Endothelial cell of umbilical vein (primary cell): ENCODE data around the gene RUNX2. TPM values are rescaled to one million over a fixed set of nuclear protein-coding genes. Genes with fewer than 3 reads are reported as not detected.

Experiments
- BruUV-seq: library from RNA; stranded (reverse); fragments of 400-500 nt; replicated peaks from 2 replicates; lab custom pipeline; 2021; lab: Mats Ljungman, UMichigan
- CTCF ChIA-PET: fragments of 300-600, 350-600 bp; sonication (Branson Sonifier 250); formaldehyde crosslinking; loops from one replicate; lab custom pipeline; 2021; ENCODE audit warnings: antibody characterized with exemption, inconsistent platforms; lab: Charles Lee
- POLR2A ChIA-PET: fragments of 300-600, 350-600 bp; sonication (Branson Sonifier 250); formaldehyde crosslinking; loops from one replicate; lab custom pipeline; 2021; ENCODE audit warnings: antibody characterized with exemption, inconsistent platforms; lab: Charles Lee
- DNase-seq: peaks from one replicate; pipeline ENCODE4 v3.0.0-alpha.2; 2011; ENCODE audit warnings: low read depth, low spot score
- FAIRE-seq: peaks from 2 replicates; lab custom pipeline; 2011; peaks lifted over from hg19 to GRCh38; lab: Jason Lieb, UNC
- H2AFZ ChIP-seq: 2 replicates; pipeline ENCODE4 v1.6.0; 2012; ENCODE audit warnings: low read depth, low read length, control low read depth, inconsistent platforms
- H3K27ac ChIP-seq: 2 replicates; pipeline ENCODE4 v1.5.1; 2011; ENCODE audit warnings: low read depth, mild to moderate bottlenecking, control low read depth, low read length, moderate library complexity; ENCODE audit not compliant: insufficient read depth
- H3K27me3 ChIP-seq, 2 experiments: 2 replicates each; pipeline versions ENCODE4 v1.6.0 to v1.6.1; 2011; ENCODE audit warnings: low read length in 2 of 2, mixed read lengths in 1 of 2; ENCODE audit not compliant: control insufficient read depth in 2 of 2, insufficient read depth in 2 of 2
- H3K36me3 ChIP-seq, 2 experiments: 2 replicates in 1 of 2; 3 replicates in 1 of 2; pipeline ENCODE4 v1.5.1; 2011; ENCODE audit warnings: low read length in 2 of 2, mild to moderate bottlenecking in 1 of 2, moderate library complexity in 1 of 2; ENCODE audit not compliant: control insufficient read depth in 2 of 2, insufficient read depth in 2 of 2; ENCODE audit errors: extremely low read depth in 1 of 2
- H3K4me1 ChIP-seq: 3 replicates; pipeline ENCODE4 v1.5.1; 2011; ENCODE audit warnings: mild to moderate bottlenecking, low read length; ENCODE audit not compliant: control insufficient read depth, insufficient read depth; ENCODE audit errors: extremely low read depth
- H3K4me2 ChIP-seq: 2 replicates; pipeline ENCODE4 v1.6.1; 2011; ENCODE audit warnings: low read length, control low read depth, mixed read lengths; ENCODE audit not compliant: insufficient read depth
- H3K4me3 ChIP-seq, 3 experiments: fragments of 200-600 bp in 1 of 3; sonication (generic), shearing (Covaris generic) in 1 of 3; replicated peaks in 1 of 3; 2 replicates each; pipeline ENCODE4 v1.5.1; 2011 to 2016; ENCODE audit warnings: control low read depth in 3 of 3, low read length in 3 of 3, mild to moderate bottlenecking in 2 of 3, inconsistent platforms in 1 of 3, low read depth in 1 of 3, moderate library complexity in 1 of 3; ENCODE audit not compliant: insufficient read depth in 1 of 3
- H3K79me2 ChIP-seq: 2 replicates; pipeline ENCODE4 v1.6.0; 2012; ENCODE audit warnings: low read length, inconsistent platforms; ENCODE audit not compliant: control insufficient read depth, insufficient read depth
- H3K9ac ChIP-seq: replicated peaks from 2 replicates; pipeline ENCODE3; 2011; ENCODE audit warnings: low read length, control low read depth; ENCODE audit not compliant: insufficient read depth; ENCODE audit errors: extremely low read depth
- H3K9me1 ChIP-seq: replicated peaks from 3 replicates; pipeline ENCODE4 v1.6.0; 2011; ENCODE audit warnings: mild to moderate bottlenecking, low read length; ENCODE audit not compliant: control insufficient read depth, insufficient read depth; ENCODE audit errors: extremely low read depth
- H3K9me3 ChIP-seq: replicated peaks from 2 replicates; pipeline ENCODE4 v1.5.1; 2012; ENCODE audit warnings: low read length, inconsistent platforms; ENCODE audit not compliant: control insufficient read depth, insufficient read depth
- H4K20me1 ChIP-seq: replicated peaks from 2 replicates; pipeline ENCODE3; 2011; ENCODE audit warnings: mild to moderate bottlenecking, low read length; ENCODE audit not compliant: control insufficient read depth, insufficient read depth; ENCODE audit errors: extremely low read depth
- CTCF ChIP-seq, 2 donors: IDR thresholded peaks; 1 replicate in 1 of 2; 2 replicates in 1 of 2; pipeline ENCODE4 v1.5.1; 2011; ENCODE audit warnings: low read length in 2 of 2, mild to moderate bottlenecking in 2 of 2, moderate library complexity in 2 of 2, control low read depth in 1 of 2, inconsistent platforms in 1 of 2, low read depth in 1 of 2; ENCODE audit not compliant: insufficient read depth in 1 of 2; ENCODE audit errors: extremely low read depth in 1 of 2
- EZH2 ChIP-seq: IDR thresholded peaks from 2 replicates; pipeline ENCODE4 v1.6.1; 2012; ENCODE audit warnings: borderline replicate concordance, low read depth, mild to moderate bottlenecking, moderate library complexity, low read length, inconsistent platforms; ENCODE audit not compliant: severe bottlenecking
- FOS ChIP-seq: IDR thresholded peaks from 2 replicates; pipeline ENCODE4 v1.6.1; 2011; ENCODE audit warnings: mild to moderate bottlenecking, low read length, moderate library complexity, borderline replicate concordance; ENCODE audit not compliant: insufficient read depth
- GATA2 ChIP-seq: IDR thresholded peaks from 2 replicates; pipeline ENCODE4 v1.7.0; 2011; ENCODE audit warnings: low read depth, mild to moderate bottlenecking, moderate library complexity, mixed read lengths, low read length; ENCODE audit not compliant: insufficient read length, insufficient read depth
- JUN ChIP-seq: IDR thresholded peaks from 2 replicates; pipeline ENCODE4 v1.6.1; 2011; ENCODE audit warnings: borderline replicate concordance, low read depth; ENCODE audit not compliant: insufficient read length, insufficient read depth
- MAX ChIP-seq: IDR thresholded peaks from 2 replicates; pipeline ENCODE4 v1.6.1; 2011; ENCODE audit not compliant: insufficient read depth, insufficient read length
- MYC ChIP-seq: IDR thresholded peaks from one replicate; pipeline ENCODE4 v1.6.1; 2011; ENCODE audit warnings: mild to moderate bottlenecking, low read depth, low read length
- POLR2A ChIP-seq: IDR thresholded peaks from 2 replicates; pipeline ENCODE4 v1.6.1; 2012; ENCODE audit warnings: low read depth, mild to moderate bottlenecking, control low read depth, low read length
- POLR2AphosphoS5 ChIP-seq: IDR thresholded peaks from 2 replicates; pipeline ENCODE4 v1.6.1; 2012; ENCODE audit warnings: low read depth, mild to moderate bottlenecking, control low read depth, low read length, moderate library complexity; ENCODE audit not compliant: insufficient read depth
- dilution Hi-C: fragments of 300-500 bp; cut with MboI; formaldehyde crosslinking; loops from one replicate; pipeline ENCODE4 v1.15.0; 2019; ENCODE audit warnings: low sequenced_read_pairs; ENCODE audit not compliant: extremely low pct_ligation_motif_present
- intact Hi-C: fragments of 100-400 bp; cut with micrococcal nuclease; formaldehyde crosslinking; loops from one replicate; pipeline ENCODE4 v1.10.0; 2022
- polyA plus RNA-seq, 4 experiments: library from polyadenylated mRNA; depleted of rRNA in 3 of 4; stranded (reverse) in 3 of 4; unstranded in 1 of 4; fragments of >200 nt; gene quantifications; 2 replicates each; pipeline versions ENCODE4 v1.2.1 to v1.2.3, GENCODE V29; 2011 to 2012; ENCODE audit warnings: missing spikeins in 1 of 4
- total RNA-seq: library from RNA; stranded (reverse); gene quantifications from 2 replicates; pipeline ENCODE4 v1.2.3, GENCODE V29; 2021

RUNX2 gene
- total and polyA plus RNA-seq, 2 donors (not counting 3 experiments of a cell fraction or from before 2014, with no cell fraction given), result 0.06 TPM; not detected in 1

DNA sequence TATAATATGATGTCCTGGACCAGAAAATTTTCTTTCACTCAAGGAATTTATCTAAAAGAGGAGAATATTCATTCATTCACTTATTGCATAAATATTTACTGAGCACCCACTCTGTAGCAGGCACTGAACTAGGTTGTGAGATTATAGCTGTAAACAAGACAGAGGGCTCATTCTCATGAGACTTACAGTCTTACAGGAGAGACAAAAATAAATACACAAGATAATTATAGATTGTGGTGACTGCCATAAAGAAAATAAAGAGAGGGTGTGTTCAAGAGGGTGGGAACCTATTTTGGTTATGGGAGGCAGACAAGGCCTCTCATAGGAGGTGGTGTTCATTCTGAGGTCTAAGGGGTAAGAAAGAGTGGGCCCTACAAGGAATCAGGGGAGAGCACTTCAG is 159.5 kb downstream of the RUNX2 start:
- TF ChIP-seq EZH2, result no peak
- TF ChIP-seq POLR2A, result no peak
- TF ChIP-seq MAX, result no peak
- TF ChIP-seq POLR2AphosphoS5, result no peak
- no peak for TF ChIP-seq JUN
- TF ChIP-seq GATA2, result no peak
- TF ChIP-seq FOS, result no peak
- no peak for TF ChIP-seq CTCF (IDR thresholded peaks at IDR 0.05; ENCODE audit: extremely low read depth in 1 of 2, insufficient read depth in 1 of 2, low read depth in 1 of 2, low read length in 2 of 2)
- TF ChIP-seq MYC, result no peak
- Histone ChIP-seq H3K79me2 (no peaks in the 10 kb centered on the region), H3K4me1 (no peaks in the 10 kb centered on the region), H3K9ac (no peak overlapping the region), H4K20me1 (no peaks in the 10 kb centered on the region), H2AFZ (no peak overlapping the region), H3K4me2 (no peak overlapping the region), H3K9me3 (no peaks in the 10 kb centered on the region), H3K4me3 (no peak overlapping the region), H3K9me1 (no peaks in the 10 kb centered on the region), H3K27ac (no peak overlapping the region), H3K36me3 (no peaks in the 10 kb centered on the region), H3K27me3 (no peaks in the 10 kb centered on the region)
- BruUV-seq, result no TSS peak
- no peak for FAIRE-seq
- CTCF ChIA-PET, result no interaction called here
- dilution Hi-C loops (no loop called here), intact Hi-C loops (no loop called here)
- DNase-seq, result no peak
- POLR2A ChIA-PET, result no interaction called here
